OCI-LY3 (cell line): Measurements from ENCODE around the gene SASH1.

ENCODE experiments used
- CTCF ChIP-seq: fragments of 200-600, 300-600 bp; sonication (generic); IDR thresholded peaks from 2 replicates; pipeline ENCODE4 v1.5.1; 2014; ENCODE audit warnings: antibody characterized with exemption, low read length, low read depth
- EZH2phosphoT487 ChIP-seq: fragments of 200-600 bp; shearing (Covaris generic); IDR thresholded peaks from 2 replicates; pipeline ENCODE4 v1.6.1; 2018; ENCODE audit warnings: antibody characterized with exemption, mixed run types, low read depth

- TF ChIP-seq CTCF (no peak), EZH2phosphoT487 (no peak)
Observed at GRCh38 chr6:148345578-148345977, 2.9 kb downstream of the SASH1 start.
